ENCODE measurements around the gene RPP25L. TPM values are rescaled to one million over a fixed set of nuclear protein-coding genes. Genes with fewer than 3 reads are reported as not detected.
A peak's percentile ranks its signal among the peaks of the same experiment; 100 is the strongest.

The RPP25L gene
- polyA plus RNA-seq, 1 of the 3 experiments (the other 2 are of a cell fraction), result 47.6 TPM

GRCh38 chr9:34654323-34655051 is 42.6 kb upstream of the RPP25L start (continued):
- TF ChIP-seq, protein P1, sequence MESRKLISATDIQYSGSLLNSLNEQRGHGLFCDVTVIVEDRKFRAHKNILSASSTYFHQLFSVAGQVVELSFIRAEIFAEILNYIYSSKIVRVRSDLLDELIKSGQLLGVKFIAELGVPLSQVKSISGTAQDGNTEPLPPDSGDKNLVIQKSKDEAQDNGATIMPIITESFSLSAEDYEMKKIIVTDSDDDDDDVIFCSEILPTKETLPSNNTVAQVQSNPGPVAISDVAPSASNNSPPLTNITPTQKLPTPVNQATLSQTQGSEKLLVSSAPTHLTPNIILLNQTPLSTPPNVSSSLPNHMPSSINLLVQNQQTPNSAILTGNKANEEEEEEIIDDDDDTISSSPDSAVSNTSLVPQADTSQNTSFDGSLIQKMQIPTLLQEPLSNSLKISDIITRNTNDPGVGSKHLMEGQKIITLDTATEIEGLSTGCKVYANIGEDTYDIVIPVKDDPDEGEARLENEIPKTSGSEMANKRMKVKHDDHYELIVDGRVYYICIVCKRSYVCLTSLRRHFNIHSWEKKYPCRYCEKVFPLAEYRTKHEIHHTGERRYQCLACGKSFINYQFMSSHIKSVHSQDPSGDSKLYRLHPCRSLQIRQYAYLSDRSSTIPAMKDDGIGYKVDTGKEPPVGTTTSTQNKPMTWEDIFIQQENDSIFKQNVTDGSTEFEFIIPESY (IDR thresholded peaks at IDR 0.05; ENCODE audit: borderline replicate concordance, low read depth), result no peak
- peak; percentile 15; the same call in 1 of the 2 replicates for TF ChIP-seq RCOR1 (IDR thresholded peaks at IDR 0.05; ENCODE audit: low read length)
- TF ChIP-seq GABPA (IDR thresholded peaks at IDR 0.05; ENCODE audit: low read depth), result no peak
- TF ChIP-seq EP300 (IDR thresholded peaks at IDR 0.05; ENCODE audit: borderline replicate concordance in 1 of 2, low read depth in 1 of 2, low read length in 1 of 2), result peak; percentile 13 to 17; a peak in 2 of 4 replicates
- TF ChIP-seq TCF12 (IDR thresholded peaks at IDR 0.05), result peak; percentile 94

- POLR2A ChIA-PET, result interaction anchor here (1.2 to 1.7 kb wide), 3 partner anchors 12 to 15 kb away, joined by 3 to 7 read pairs (median 6); no protein-coding TSS in a partner anchor
- no peaks in the 10 kb centered on the region for H3K9me3 ChIP-seq
- no peaks in the 10 kb centered on the region for H3K9me2 ChIP-seq
- no peaks in the 10 kb centered on the region for H3K27me3 ChIP-seq (ENCODE audit: insufficient read depth)
- H3K36me3 ChIP-seq (replicated peaks in 1 of 2; ENCODE audit: control insufficient read depth in 1 of 2, insufficient read depth in 2 of 2, low read length in 1 of 2), result peaks cover 13% of the 10 kb centered on the region in 2 experiments
- H3F3A ChIP-seq (replicated peaks; ENCODE audit: insufficient read depth), result peaks cover 3% of the 10 kb centered on the region
- peak; percentile 64 for DNase-seq
- WGBS (ENCODE audit: low lambda C conversion rate), result 57% methylated on average over 11 of the region's 11 CpGs
- H3K4me2 ChIP-seq, result peak overlapping the region; percentile 76
- peaks cover 20 to 74% of the 10 kb centered on the region in 2 experiments for H3K4me1 ChIP-seq (ENCODE audit: control insufficient read depth in 1 of 2, insufficient read depth in 2 of 2, low read depth in 1 of 2, low read length in 1 of 2)
- H3K79me2 ChIP-seq (ENCODE audit: insufficient read depth), result no peaks in the 10 kb centered on the region
- H3K4me3 ChIP-seq (ENCODE audit: low read depth in 2 of 2, low read length in 1 of 2), result no peak overlapping the region
- peak overlapping the region; percentile 71; the same call in 1 of the 2 replicates for H2AFZ ChIP-seq (ENCODE audit: low read depth)
- H3K9ac ChIP-seq, result peak overlapping the region; percentile 32; the same call in 1 of the 2 replicates
- H4K20me1 ChIP-seq (ENCODE audit: insufficient read depth), result no peaks in the 10 kb centered on the region
- TF ChIP-seq RCOR1 (IDR thresholded peaks at IDR 0.05; ENCODE audit: low read length) (0 out of 2 replicates have a peak, but pooled peaks have one; percentile 34), RXRA (IDR thresholded peaks at IDR 0.05; ENCODE audit: borderline replicate concordance, low read depth) (no peak), EZH2phosphoT487 (IDR thresholded peaks at IDR 0.05; ENCODE audit: borderline replicate concordance, low read depth) (no peak), YY1 (IDR thresholded peaks at IDR 0.05; ENCODE audit: low read depth) (no peak), TAF1 (IDR thresholded peaks at IDR 0.05; ENCODE audit: borderline replicate concordance, low read depth, low read length) (0 out of 2 replicates have a peak, but pooled peaks have one; percentile 8), TEAD4 (IDR thresholded peaks at IDR 0.05; ENCODE audit: borderline replicate concordance, insufficient read depth) (no peak)
- TF ChIP-seq, protein P2, sequence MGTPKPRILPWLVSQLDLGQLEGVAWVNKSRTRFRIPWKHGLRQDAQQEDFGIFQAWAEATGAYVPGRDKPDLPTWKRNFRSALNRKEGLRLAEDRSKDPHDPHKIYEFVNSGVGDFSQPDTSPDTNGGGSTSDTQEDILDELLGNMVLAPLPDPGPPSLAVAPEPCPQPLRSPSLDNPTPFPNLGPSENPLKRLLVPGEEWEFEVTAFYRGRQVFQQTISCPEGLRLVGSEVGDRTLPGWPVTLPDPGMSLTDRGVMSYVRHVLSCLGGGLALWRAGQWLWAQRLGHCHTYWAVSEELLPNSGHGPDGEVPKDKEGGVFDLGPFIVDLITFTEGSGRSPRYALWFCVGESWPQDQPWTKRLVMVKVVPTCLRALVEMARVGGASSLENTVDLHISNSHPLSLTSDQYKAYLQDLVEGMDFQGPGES (IDR thresholded peaks at IDR 0.05; ENCODE audit: low read depth, low read length), result no peak
- CTCF ChIA-PET, result interaction anchor here (0.9 to 14.1 kb wide), 5 partner anchors 11 to 62 kb away, joined by 3 to 152 read pairs (median 4); partner anchors contain the start of gene SIGMAR1
- peak overlapping the region; percentile 67 to 96 for H3K27ac ChIP-seq (ENCODE audit: low read depth in 2 of 2, low read length in 1 of 2)
Measured at GRCh38 chr9:34653151-34654072, 41.5 kb upstream of the RPP25L start.
